Activated CD4-positive, alpha-beta T cell treated with anti-CD3 and anti-CD28 coated beads, Interleukin-2, amount 50 U/mL, for 48 hours (primary cell): ENCODE measurements around the gene JAM2.
A peak's percentile ranks its signal among the peaks of the same experiment; 100 is the strongest.

Experiments used
- DNase-seq, 2 experiments: peaks; one replicate each; pipeline ENCODE4 v3.0.0-alpha.2; 2020

Gene JAM2

GRCh38 chr21:25722631-25723030 is 83.6 kb downstream of the JAM2 start:
- DNase-seq: no peak

GRCh38 chr21:25732091-25732760 is 93.2 kb downstream of the JAM2 start:
- no peak for DNase-seq

- DNase-seq: peak in 1 of 2 experiments; percentile 12
Measured at GRCh38 chr21:25733859-25734653, 95.0 kb downstream of the JAM2 start.

GRCh38 chr21:25734654-25734903 is 95.5 kb downstream of the JAM2 start:
- DNase-seq: no peak

GRCh38 chr21:25734904-25735645 is 96.0 kb downstream of the JAM2 start, which contains the start of the genes ATP5PF and GABPA:
ATP5PF (minus strand) TSS chr21:25734904; CDS start chr21:25729794, 5,110 bp downstream.
GABPA (plus strand) TSS chr21:25734972; CDS start chr21:25741599, 6,627 bp downstream.
- peak; percentile 98 to 99 for DNase-seq

DNA sequence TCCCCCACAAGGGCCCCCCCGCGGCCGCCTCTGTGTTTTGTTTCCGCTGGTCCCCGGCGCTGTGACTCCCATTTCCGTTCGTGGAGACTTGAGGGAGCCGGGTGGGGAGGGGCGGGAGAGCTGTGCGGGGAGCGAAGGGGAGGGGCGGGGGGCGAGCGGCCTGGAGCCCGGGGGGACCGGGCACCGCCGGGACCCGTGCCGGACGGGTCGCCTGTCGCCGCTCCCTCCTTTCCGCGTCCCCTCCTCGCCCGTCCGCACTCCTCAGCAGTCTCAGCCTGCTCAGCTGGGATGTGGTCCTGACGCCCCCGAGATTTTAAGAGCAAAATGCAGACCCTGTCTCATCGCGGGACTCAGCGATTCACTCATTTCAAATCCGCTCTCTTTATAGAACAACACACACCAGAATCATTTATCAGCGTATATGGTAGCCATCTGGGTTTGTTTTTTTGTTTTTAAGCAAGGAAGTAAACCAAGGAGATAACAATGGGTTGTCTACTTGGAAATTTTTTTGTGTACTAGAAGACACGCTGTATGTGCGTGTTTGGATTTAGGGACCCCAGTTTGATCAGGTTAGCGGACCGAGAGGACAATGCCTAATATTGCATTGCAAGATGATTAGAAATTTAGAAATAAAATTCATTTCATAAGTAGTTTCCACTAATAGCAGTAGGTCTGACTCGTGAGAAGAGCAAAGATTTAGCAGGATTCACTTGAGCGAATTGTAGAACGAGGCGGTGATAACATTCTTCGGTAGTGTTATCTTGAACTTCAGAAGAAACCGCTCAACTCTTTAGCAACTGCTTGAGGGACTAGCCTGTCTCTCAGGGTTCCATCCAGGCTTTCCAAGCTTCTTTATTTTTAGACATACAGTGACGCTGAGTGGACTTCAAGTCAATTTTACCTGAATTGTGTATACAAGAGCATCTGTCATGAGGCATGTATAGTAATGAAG is 96.9 kb downstream of the JAM2 start:
- DNase-seq: peak; percentile 82 to 84

DNA sequence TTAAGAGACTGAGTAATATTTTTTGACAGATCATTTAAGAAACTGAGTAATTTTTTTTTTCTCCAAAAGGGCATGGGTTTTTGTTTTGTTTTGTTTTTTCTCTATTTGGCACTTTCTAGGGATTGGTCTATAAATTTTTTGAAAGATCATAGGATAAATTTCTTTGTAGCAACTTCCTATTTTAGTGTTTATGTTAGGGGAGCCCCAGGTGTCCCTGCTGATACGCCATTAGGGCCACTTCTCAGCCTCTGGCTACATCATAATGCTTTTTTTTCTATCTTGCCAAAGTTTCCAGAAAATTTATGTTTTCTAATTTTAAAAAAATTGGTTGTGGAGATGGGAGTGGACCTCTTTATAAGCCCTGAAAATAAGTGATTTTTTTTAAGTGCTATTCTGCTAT is 98.4 kb downstream of the JAM2 start:
- no peak for DNase-seq

- DNase-seq: no peak
Measured at GRCh38 chr21:25742900-25743299, 103.8 kb downstream of the JAM2 start.

DNA sequence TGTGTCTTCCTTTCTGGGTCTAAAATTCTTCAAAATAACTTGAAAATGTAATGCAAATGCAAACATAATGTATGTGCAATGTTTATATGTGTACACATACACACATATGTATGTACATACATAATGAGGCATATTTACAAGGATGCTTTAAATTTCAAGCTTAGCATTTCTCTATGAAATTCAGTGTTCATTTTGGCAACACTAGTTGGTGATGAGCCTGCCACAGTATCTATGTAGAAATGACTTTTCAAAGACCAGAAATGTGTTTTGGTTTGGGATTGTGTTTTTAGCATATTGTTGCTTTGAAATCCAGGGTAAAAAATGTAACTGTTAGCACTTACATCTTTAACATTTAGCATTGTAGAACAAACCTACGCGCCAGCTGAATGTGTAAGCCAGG is 105.8 kb downstream of the JAM2 start:
- no peak for DNase-seq

GRCh38 chr21:25750085-25750484 is 111.0 kb downstream of the JAM2 start:
- DNase-seq: no peak

- no peak for DNase-seq
Measured at GRCh38 chr21:25752416-25752815, 113.4 kb downstream of the JAM2 start.

DNA sequence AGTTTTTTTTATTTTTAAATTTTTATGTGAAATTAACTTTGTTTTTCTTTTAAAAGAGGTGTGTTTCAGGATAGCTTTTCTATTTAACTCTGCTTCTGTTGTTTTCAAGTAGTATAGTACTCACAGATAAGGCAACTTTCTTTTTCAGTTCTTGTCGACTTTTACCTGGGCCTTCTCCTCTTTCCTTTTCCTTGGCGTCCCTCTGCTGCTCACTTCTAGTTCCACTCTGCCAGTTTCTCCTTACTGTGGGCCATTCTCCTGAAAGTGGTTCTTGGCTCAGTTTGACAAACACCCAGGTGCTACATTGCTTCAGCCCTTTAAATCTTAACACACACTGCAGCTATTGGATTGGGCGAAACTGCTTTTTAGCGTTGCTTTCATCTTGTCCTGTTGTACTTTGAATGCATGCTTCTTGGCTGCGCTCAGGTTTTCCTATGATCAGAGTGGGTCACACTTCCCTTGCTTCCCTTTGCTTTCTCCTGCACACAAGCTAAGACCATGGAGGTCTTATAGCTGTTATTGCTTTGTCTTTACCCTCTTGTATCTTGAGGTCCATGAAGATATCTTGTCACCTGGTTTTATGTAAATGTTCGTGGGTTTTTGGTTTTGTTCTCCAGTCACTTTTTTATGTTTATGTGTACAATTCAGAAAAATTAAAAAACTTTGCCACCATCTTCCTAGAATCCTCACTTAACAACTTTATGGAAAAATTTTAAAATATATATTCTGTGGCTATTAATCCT is 117.3 kb downstream of the JAM2 start:
- DNase-seq: no peak

DNA sequence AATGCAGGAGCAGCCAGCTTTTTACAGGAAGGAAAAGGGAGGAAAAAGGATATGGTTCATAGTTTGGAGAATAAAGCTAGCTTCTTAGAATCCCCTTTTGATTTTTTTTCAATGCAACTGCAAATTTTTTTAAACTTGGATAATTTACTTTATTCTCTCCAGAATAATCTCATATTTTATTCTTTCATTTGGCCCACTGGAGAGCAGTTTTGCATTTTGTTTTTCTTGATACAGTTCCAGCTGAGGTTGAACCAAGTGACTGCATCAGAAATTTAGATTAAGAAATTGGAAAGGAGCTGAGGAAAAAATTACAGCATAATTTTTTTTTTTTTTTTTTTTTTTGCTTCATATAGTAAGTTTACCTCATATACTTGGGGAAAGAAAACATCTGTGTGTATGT is 118.5 kb downstream of the JAM2 start:
- no peak for DNase-seq

- no peak for DNase-seq
Measured at GRCh38 chr21:25759573-25759972, 120.5 kb downstream of the JAM2 start.

DNA sequence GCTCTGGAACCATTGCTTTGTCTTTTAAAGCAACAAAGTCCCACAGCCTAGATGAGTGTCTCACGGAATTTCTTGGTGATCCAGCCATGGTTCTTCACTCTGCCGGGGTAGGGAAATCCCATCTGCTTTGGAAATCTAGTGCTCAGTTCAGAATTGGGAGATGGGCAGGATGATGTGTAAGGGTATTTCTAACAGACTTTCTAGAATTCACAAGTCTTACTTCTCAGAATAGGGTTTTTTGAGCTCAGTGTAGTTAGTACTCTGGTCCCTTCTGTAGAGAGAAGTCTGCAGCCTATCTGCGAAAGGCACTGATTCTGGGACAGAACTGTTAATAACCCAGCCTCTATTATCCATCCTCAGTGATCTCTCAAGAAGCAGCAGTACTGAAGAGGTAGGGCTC is 121.0 kb downstream of the JAM2 start:
- DNase-seq: no peak

DNA sequence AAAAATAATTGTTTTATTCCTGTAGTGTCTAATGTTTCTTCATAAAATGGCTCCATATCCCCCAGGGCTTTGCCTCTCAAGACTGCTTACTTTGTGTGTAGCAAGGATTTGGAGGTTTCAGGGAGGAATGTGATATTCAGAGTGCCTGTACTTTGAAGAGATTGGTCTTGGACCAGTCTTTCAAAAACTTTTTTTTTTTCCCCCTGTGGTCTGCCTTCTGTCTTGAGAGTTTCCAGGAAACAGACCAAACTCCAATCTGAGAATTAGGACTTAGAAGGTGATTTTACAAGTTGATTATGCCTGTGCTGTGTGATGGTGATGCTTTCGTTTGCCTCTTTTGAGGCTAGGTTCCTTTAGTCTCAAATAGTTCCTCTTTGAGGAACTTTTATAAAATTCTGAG is 121.6 kb downstream of the JAM2 start:
- DNase-seq: no peak

DNA sequence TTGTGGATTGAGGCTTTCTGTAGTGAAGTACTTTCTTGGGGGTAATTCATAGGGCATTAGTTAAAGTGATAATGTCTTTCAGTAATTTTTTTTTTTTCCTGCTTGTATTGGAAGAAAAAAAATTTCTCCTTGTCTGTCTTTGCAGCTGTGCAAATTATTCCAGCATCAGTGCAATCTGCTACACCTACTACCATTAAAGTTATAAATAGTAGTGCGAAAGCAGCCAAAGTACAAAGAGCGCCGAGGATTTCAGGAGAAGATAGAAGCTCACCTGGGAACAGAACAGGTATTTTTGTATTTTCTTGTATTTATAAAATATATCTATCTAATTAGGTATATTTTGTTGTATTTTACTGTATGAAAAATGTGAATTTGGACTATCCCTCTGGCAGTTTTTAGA is 125.0 kb downstream of the JAM2 start:
- DNase-seq: no peak
